ENCODE data around the gene FRMPD3. TPM values are rescaled to one million over a fixed set of nuclear protein-coding genes. Genes with fewer than 3 reads are reported as not detected.

Gene FRMPD3
- total RNA-seq, 3 donors from 2014 or later: 0.33 to 0.59 TPM; not detected in 1

GRCh38 chrX:107477406-107477805, 28.0 kb downstream of the FRMPD3 start:
- Histone ChIP-seq H3K27me3 (peaks cover 0 to 76% of the 10 kb centered on the region in 2 donors), H3K4me3 (no peak overlapping the region), H3K9me3 (no peaks in the 10 kb centered on the region), H3K27ac (no peak overlapping the region), H3K36me3 (no peaks in the 10 kb centered on the region), H3K4me1 (no peaks in the 10 kb centered on the region)
- DNase-seq (ENCODE audit: low spot score in 2 of 2): no peak
- intact Hi-C loops (cut with DNase I; ENCODE audit: low total_unique reads): no loop called here
- no peak for TF ChIP-seq POLR2A (IDR thresholded peaks at IDR 0.05)

GRCh38 chrX:107480272-107480671, 30.8 kb downstream of the FRMPD3 start:
- intact Hi-C loops (cut with DNase I; ENCODE audit: low total_unique reads): no loop called here
- Histone ChIP-seq H3K36me3 (no peaks in the 10 kb centered on the region), H3K27me3 (peaks cover 0 to 82% of the 10 kb centered on the region in 2 donors), H3K27ac (no peak overlapping the region), H3K9me3 (no peaks in the 10 kb centered on the region), H3K4me1 (no peaks in the 10 kb centered on the region), H3K4me3 (no peak overlapping the region)
- no peak for DNase-seq (ENCODE audit: low spot score in 2 of 2)
- TF ChIP-seq CTCF (IDR thresholded peaks at IDR 0.05): no peak
- no peak for TF ChIP-seq POLR2A (IDR thresholded peaks at IDR 0.05)
- TF ChIP-seq POLR2AphosphoS5 (IDR thresholded peaks at IDR 0.05): no peak

GRCh38 chrX:107482046-107482445, 32.6 kb downstream of the FRMPD3 start:
- Histone ChIP-seq H3K36me3 (no peaks in the 10 kb centered on the region), H3K27ac (no peak overlapping the region), H3K9me3 (no peaks in the 10 kb centered on the region), H3K27me3 (peaks cover 0 to 82% of the 10 kb centered on the region in 2 donors), H3K4me3 (no peak overlapping the region), H3K4me1 (no peaks in the 10 kb centered on the region)
- TF ChIP-seq CTCF (IDR thresholded peaks at IDR 0.05) (no peak), POLR2A (IDR thresholded peaks at IDR 0.05) (no peak), POLR2AphosphoS5 (IDR thresholded peaks at IDR 0.05) (no peak)
- intact Hi-C loops (cut with DNase I; ENCODE audit: low total_unique reads): no loop called here
- no peak for DNase-seq (ENCODE audit: low spot score in 2 of 2)

- no peaks in the 10 kb centered on the region for H3K4me1 ChIP-seq
- TF ChIP-seq POLR2A (IDR thresholded peaks at IDR 0.05) (no peak), POLR2AphosphoS5 (IDR thresholded peaks at IDR 0.05) (no peak), CTCF (IDR thresholded peaks at IDR 0.05) (no peak)
- no peak overlapping the region for H3K4me3 ChIP-seq
- no peak overlapping the region for H3K27ac ChIP-seq
- H3K9me3 ChIP-seq: no peaks in the 10 kb centered on the region
- no peaks in the 10 kb centered on the region for H3K36me3 ChIP-seq
- no peak for DNase-seq (ENCODE audit: low spot score in 2 of 2)
- intact Hi-C loops (cut with DNase I; ENCODE audit: low total_unique reads): no loop called here
- H3K27me3 ChIP-seq: peaks cover 0 to 72% of the 10 kb centered on the region in 2 donors
These were observed 34.7 kb downstream of the FRMPD3 start for GRCh38 chrX:107484002-107484726.

- Histone ChIP-seq H3K27me3 (peaks cover 0 to 67% of the 10 kb centered on the region in 2 donors), H3K4me3 (no peak overlapping the region), H3K27ac (no peak overlapping the region), H3K36me3 (no peaks in the 10 kb centered on the region), H3K9me3 (no peaks in the 10 kb centered on the region), H3K4me1 (no peaks in the 10 kb centered on the region)
- TF ChIP-seq POLR2AphosphoS5 (IDR thresholded peaks at IDR 0.05): no peak
- TF ChIP-seq CTCF (IDR thresholded peaks at IDR 0.05): no peak
- TF ChIP-seq POLR2A (IDR thresholded peaks at IDR 0.05): no peak
- intact Hi-C loops (cut with DNase I; ENCODE audit: low total_unique reads): no loop called here
- DNase-seq (ENCODE audit: low spot score in 2 of 2): no peak
These were observed 35.6 kb downstream of the FRMPD3 start for GRCh38 chrX:107485013-107485412.

Measured in breast epithelium (tissue), 4 donors.